NCI-H2196 treated with DMSO at 0.1 percent for 48 hours (cell line): ENCODE measurements around the gene PTDSS2.

Experiments
- DNase-seq: peaks from one replicate; lab custom pipeline; 2025; ENCODE audit not compliant: unreplicated experiment; lab: John Stamatoyannopoulos, UW

PTDSS2 gene

GRCh38 chr11:488579-488978 lies 38.5 kb downstream of the PTDSS2 start:
- DNase-seq = no peak

GRCh38 chr11:488992-489391 lies 38.9 kb downstream of the PTDSS2 start:
- DNase-seq = no peak

- no peak for DNase-seq
Observed at GRCh38 chr11:489610-490185, 39.6 kb downstream of the PTDSS2 start.

GRCh38 chr11:490186-490929 lies 40.3 kb downstream of the PTDSS2 start:
- no peak for DNase-seq

GRCh38 chr11:490930-491260 lies 40.8 kb downstream of the PTDSS2 start:
- DNase-seq = no peak

GRCh38 chr11:491358-491757 lies 41.3 kb downstream of the PTDSS2 start:
- DNase-seq = no peak

- no peak for DNase-seq
Observed at GRCh38 chr11:492427-493226, 42.5 kb downstream of the PTDSS2 start.

GRCh38 chr11:494761-495536 lies 44.9 kb downstream of the PTDSS2 start:
- DNase-seq = no peak

GRCh38 chr11:495537-495931 lies 45.5 kb downstream of the PTDSS2 start:
- no peak for DNase-seq

GRCh38 chr11:496834-497564 lies 46.9 kb downstream of the PTDSS2 start:
- no peak for DNase-seq

- no peak for DNase-seq
Observed at GRCh38 chr11:497565-498296, 47.7 kb downstream of the PTDSS2 start.

- DNase-seq = no peak
Observed at GRCh38 chr11:498297-499181, 48.5 kb downstream of the PTDSS2 start.

- DNase-seq = no peak
Observed at GRCh38 chr11:499201-500076, 49.4 kb downstream of the PTDSS2 start.

- no peak for DNase-seq
Observed at GRCh38 chr11:501001-501682, 51.1 kb downstream of the PTDSS2 start.

GRCh38 chr11:501683-502287 lies 51.7 kb downstream of the PTDSS2 start:
- no peak for DNase-seq

GRCh38 chr11:502288-503178 lies 52.5 kb downstream of the PTDSS2 start:
- DNase-seq = no peak
